Measurements from ENCODE around the gene MCHR1.

The MCHR1 gene

GRCh38 chr22:40636380-40637182 lies 42.7 kb upstream of the MCHR1 start, which contains the start of gene MRTFA:
Gene MRTFA, minus strand, starts transcription at chr22:40636719.
- DNase-seq (ENCODE audit: low read depth), result peak; percentile 100
- no peak for TF ChIP-seq CTCF (IDR thresholded peaks at IDR 0.05; ENCODE audit: insufficient read depth, low read depth, low read length, missing control alignments)
- peak within 1 kb of the TSS; percentile 88 for H3K4me3 ChIP-seq (ENCODE audit: low read length)

- TF ChIP-seq CTCF (IDR thresholded peaks at IDR 0.05; ENCODE audit: insufficient read depth, low read depth, low read length, missing control alignments), result no peak
- peak; percentile 81 for DNase-seq (ENCODE audit: low read depth)
- peak overlapping the region; percentile 88 for H3K4me3 ChIP-seq (ENCODE audit: low read length)
Measured at GRCh38 chr22:40637183-40638150, 41.8 kb upstream of the MCHR1 start.

GRCh38 chr22:40638261-40638660 lies 41.0 kb upstream of the MCHR1 start:
- no peak for TF ChIP-seq CTCF (IDR thresholded peaks at IDR 0.05; ENCODE audit: insufficient read depth, low read depth, low read length, missing control alignments)
- peak; percentile 61 for DNase-seq (ENCODE audit: low read depth)
- no peak overlapping the region for H3K4me3 ChIP-seq (ENCODE audit: low read length)

- peak; percentile 45 for DNase-seq (ENCODE audit: low read depth)
- H3K4me3 ChIP-seq (ENCODE audit: low read length), result no peak overlapping the region
- no peak for TF ChIP-seq CTCF (IDR thresholded peaks at IDR 0.05; ENCODE audit: insufficient read depth, low read depth, low read length, missing control alignments)
Measured at GRCh38 chr22:40641269-40641668, 38.0 kb upstream of the MCHR1 start.

GRCh38 chr22:40642316-40642715 lies 37.0 kb upstream of the MCHR1 start:
- TF ChIP-seq CTCF (IDR thresholded peaks at IDR 0.05; ENCODE audit: insufficient read depth, low read depth, low read length, missing control alignments), result no peak
- H3K4me3 ChIP-seq (ENCODE audit: low read length), result no peak overlapping the region
- DNase-seq (ENCODE audit: low read depth), result no peak

- no peak overlapping the region for H3K4me3 ChIP-seq (ENCODE audit: low read length)
- no peak for TF ChIP-seq CTCF (IDR thresholded peaks at IDR 0.05; ENCODE audit: insufficient read depth, low read depth, low read length, missing control alignments)
- DNase-seq (ENCODE audit: low read depth), result no peak
Measured at GRCh38 chr22:40645579-40646197, 33.6 kb upstream of the MCHR1 start.
